Progenitor cell of endocrine pancreas (in vitro differentiated cells): ENCODE measurements around the gene CTNNA1. TPM values are rescaled to one million over a fixed set of nuclear protein-coding genes. Genes with fewer than 3 reads are reported as not detected.

Experiments
- DNase-seq: peaks from one replicate; pipeline ENCODE4 v3.0.0; 2021; ENCODE audit warnings: low spot score; ENCODE audit not compliant: unreplicated experiment
- H3K27ac Mint-ChIP-seq: 2 replicates; pipeline ENCODE4 v1.8.0; 2021; ENCODE audit warnings: mild to moderate bottlenecking, moderate library complexity, mixed read lengths
- H3K27me3 Mint-ChIP-seq: 2 replicates; pipeline ENCODE4 v1.8.0; 2021; ENCODE audit warnings: mixed read lengths
- H3K36me3 Mint-ChIP-seq: 2 replicates; pipeline ENCODE4 v1.8.0; 2022; ENCODE audit warnings: mixed read lengths; ENCODE audit not compliant: insufficient read depth
- H3K4me1 Mint-ChIP-seq: 2 replicates; pipeline ENCODE4 v1.8.0; 2021; ENCODE audit warnings: low read depth, mixed read lengths
- H3K4me3 Mint-ChIP-seq: 2 replicates; pipeline ENCODE4 v1.8.0; 2021; ENCODE audit warnings: low read depth, mild to moderate bottlenecking, moderate library complexity, mixed read lengths
- H3K9me3 Mint-ChIP-seq: 2 replicates; pipeline ENCODE4 v1.8.0; 2021; ENCODE audit warnings: low read depth, mixed read lengths
- CTCF ChIP-seq: fragments of 200-600 bp; sonication (generic); IDR thresholded peaks from one replicate; pipeline ENCODE4 v1.5.0; 2021; ENCODE audit warnings: antibody characterized with exemption, mild to moderate bottlenecking; ENCODE audit not compliant: unreplicated experiment
- total RNA-seq: library from RNA; stranded (reverse); gene quantifications from 2 replicates; pipeline ENCODE4 v1.2.1, GENCODE V29; 2021

CTNNA1 gene
- total RNA-seq, 1 donor from 2014 or later = 394 TPM

GRCh38 chr5:138964647-138965201 lies 211.5 kb downstream of the CTNNA1 start:
- no peak for TF ChIP-seq CTCF
- DNase-seq = no peak
- Mint-ChIP-seq H3K27me3 (peaks cover 2% of the 10 kb centered on the region), H3K27ac (peak overlapping the region; percentile 98), H3K9me3 (no peaks in the 10 kb centered on the region), H3K4me1 (peaks cover 52% of the 10 kb centered on the region), H3K4me3 (no peak overlapping the region), H3K36me3 (peaks cover 2% of the 10 kb centered on the region)

- H3K9me3 Mint-ChIP-seq = no peaks in the 10 kb centered on the region
- H3K4me3 Mint-ChIP-seq = no peak overlapping the region
- H3K4me1 Mint-ChIP-seq = peaks cover 52% of the 10 kb centered on the region
- no peak for DNase-seq
- H3K27me3 Mint-ChIP-seq = peaks cover 2% of the 10 kb centered on the region
- H3K36me3 Mint-ChIP-seq = peaks cover 2% of the 10 kb centered on the region
- no peak for TF ChIP-seq CTCF
- H3K27ac Mint-ChIP-seq = peak overlapping the region; percentile 40
Measured at GRCh38 chr5:138965626-138966025, 212.4 kb downstream of the CTNNA1 start.

- peaks cover 2% of the 10 kb centered on the region for H3K36me3 Mint-ChIP-seq
- H3K9me3 Mint-ChIP-seq = no peaks in the 10 kb centered on the region
- DNase-seq = no peak
- peak overlapping the region; percentile 40 for H3K27ac Mint-ChIP-seq
- H3K4me3 Mint-ChIP-seq = no peak overlapping the region
- peaks cover 2% of the 10 kb centered on the region for H3K27me3 Mint-ChIP-seq
- H3K4me1 Mint-ChIP-seq = peaks cover 45% of the 10 kb centered on the region
- TF ChIP-seq CTCF = no peak
Measured at GRCh38 chr5:138966236-138966985, 213.2 kb downstream of the CTNNA1 start.

GRCh38 chr5:138967791-138968448 lies 214.7 kb downstream of the CTNNA1 start:
- no peak for TF ChIP-seq CTCF
- Mint-ChIP-seq H3K4me3 (no peak overlapping the region), H3K9me3 (no peaks in the 10 kb centered on the region), H3K27me3 (peaks cover 2% of the 10 kb centered on the region), H3K4me1 (peaks cover 36% of the 10 kb centered on the region), H3K27ac (no peak overlapping the region), H3K36me3 (peaks cover 2% of the 10 kb centered on the region)
- no peak for DNase-seq

GRCh38 chr5:138968601-138969000 lies 215.4 kb downstream of the CTNNA1 start:
- no peak overlapping the region for H3K4me3 Mint-ChIP-seq
- TF ChIP-seq CTCF = no peak
- no peak for DNase-seq
- H3K27ac Mint-ChIP-seq = no peak overlapping the region
- H3K36me3 Mint-ChIP-seq = peaks cover 2% of the 10 kb centered on the region
- peaks cover 2% of the 10 kb centered on the region for H3K27me3 Mint-ChIP-seq
- H3K4me1 Mint-ChIP-seq = peaks cover 29% of the 10 kb centered on the region
- H3K9me3 Mint-ChIP-seq = no peaks in the 10 kb centered on the region
